Progenitor cell of endocrine pancreas (in vitro differentiated cells): ENCODE measurements around the gene CNPY3. TPM values are rescaled to one million over a fixed set of nuclear protein-coding genes. Genes with fewer than 3 reads are reported as not detected.
A peak's percentile ranks its signal among the peaks of the same experiment; 100 is the strongest.

ENCODE experiments used
- DNase-seq: peaks from one replicate; pipeline ENCODE4 v3.0.0; 2021; ENCODE audit warnings: low spot score; ENCODE audit not compliant: unreplicated experiment
- H3K27ac Mint-ChIP-seq: 2 replicates; pipeline ENCODE4 v1.8.0; 2021; ENCODE audit warnings: mild to moderate bottlenecking, moderate library complexity, mixed read lengths
- H3K27me3 Mint-ChIP-seq: 2 replicates; pipeline ENCODE4 v1.8.0; 2021; ENCODE audit warnings: mixed read lengths
- H3K36me3 Mint-ChIP-seq: 2 replicates; pipeline ENCODE4 v1.8.0; 2022; ENCODE audit warnings: mixed read lengths; ENCODE audit not compliant: insufficient read depth
- H3K4me1 Mint-ChIP-seq: 2 replicates; pipeline ENCODE4 v1.8.0; 2021; ENCODE audit warnings: low read depth, mixed read lengths
- H3K4me3 Mint-ChIP-seq: 2 replicates; pipeline ENCODE4 v1.8.0; 2021; ENCODE audit warnings: low read depth, mild to moderate bottlenecking, moderate library complexity, mixed read lengths
- H3K9me3 Mint-ChIP-seq: 2 replicates; pipeline ENCODE4 v1.8.0; 2021; ENCODE audit warnings: low read depth, mixed read lengths
- CTCF ChIP-seq: fragments of 200-600 bp; sonication (generic); IDR thresholded peaks from one replicate; pipeline ENCODE4 v1.5.0; 2021; ENCODE audit warnings: antibody characterized with exemption, mild to moderate bottlenecking; ENCODE audit not compliant: unreplicated experiment
- total RNA-seq: library from RNA; stranded (reverse); gene quantifications from 2 replicates; pipeline ENCODE4 v1.2.1, GENCODE V29; 2021

CNPY3 gene
- total RNA-seq, 1 donor from 2014 or later, result 64.1 TPM

- Mint-ChIP-seq H3K4me1 (peaks cover 24% of the 10 kb centered on the region), H3K27me3 (no peaks in the 10 kb centered on the region), H3K27ac (peak overlapping the region; percentile 50), H3K9me3 (no peaks in the 10 kb centered on the region), H3K36me3 (no peaks in the 10 kb centered on the region), H3K4me3 (peak overlapping the region; percentile 83)
- TF ChIP-seq CTCF, result no peak
- no peak for DNase-seq
Observed at GRCh38 chr6:42984924-42985475, 55.7 kb downstream of the CNPY3 start.

- no peak overlapping the region for H3K4me3 Mint-ChIP-seq
- H3K27ac Mint-ChIP-seq, result no peak overlapping the region
- no peaks in the 10 kb centered on the region for H3K9me3 Mint-ChIP-seq
- H3K4me1 Mint-ChIP-seq, result peaks cover 24% of the 10 kb centered on the region
- H3K36me3 Mint-ChIP-seq, result peaks cover 2% of the 10 kb centered on the region
- H3K27me3 Mint-ChIP-seq, result no peaks in the 10 kb centered on the region
- no peak for TF ChIP-seq CTCF
- no peak for DNase-seq
Observed at GRCh38 chr6:42987533-42988451, 58.5 kb downstream of the CNPY3 start.

GRCh38 chr6:42988486-42989020 lies 59.3 kb downstream of the CNPY3 start:
- H3K4me3 Mint-ChIP-seq, result no peak overlapping the region
- peaks cover 2% of the 10 kb centered on the region for H3K36me3 Mint-ChIP-seq
- no peak for TF ChIP-seq CTCF
- no peak overlapping the region for H3K27ac Mint-ChIP-seq
- no peaks in the 10 kb centered on the region for H3K27me3 Mint-ChIP-seq
- H3K4me1 Mint-ChIP-seq, result peaks cover 24% of the 10 kb centered on the region
- no peak for DNase-seq
- H3K9me3 Mint-ChIP-seq, result no peaks in the 10 kb centered on the region

Other genes starting within 250 kb of the CNPY3 start
- gene PRPH2, start 206.9 kb upstream of the CNPY3 start, total RNA-seq, result 0.13 TPM in 1 of 2 replicates, not detected in the other
- gene TBCC, start 183.4 kb upstream of the CNPY3 start, total RNA-seq, result 26.8 and 28.4 TPM in 2 replicates
- 13.2 and 14.4 TPM in 2 replicates for gene BICRAL, start 147.4 kb upstream of the CNPY3 start, total RNA-seq
- gene RPL7L1, start 49.9 kb upstream of the CNPY3 start, total RNA-seq, result 82.8 and 88.9 TPM in 2 replicates
- gene PTCRA, start 13.4 kb upstream of the CNPY3 start, total RNA-seq, result not detected in 2 replicates
- gene GNMT, start 31.3 kb downstream of the CNPY3 start, total RNA-seq, result 1.3 and 1.7 TPM in 2 replicates
- 29.8 and 32.3 TPM in 2 replicates for gene PEX6, start 49.7 kb downstream of the CNPY3 start, total RNA-seq
- 52.2 and 53.6 TPM in 2 replicates for gene PPP2R5D, start 55.1 kb downstream of the CNPY3 start, total RNA-seq
- 64.0 and 68.4 TPM in 2 replicates for gene MEA1, start 84.5 kb downstream of the CNPY3 start, total RNA-seq
- gene KLHDC3, start 84.8 kb downstream of the CNPY3 start, total RNA-seq, result 86.8 and 91.1 TPM in 2 replicates
- gene RRP36, start 92.1 kb downstream of the CNPY3 start, total RNA-seq, result 60.6 and 62.4 TPM in 2 replicates
- gene CUL7, start 124.4 kb downstream of the CNPY3 start, total RNA-seq, result 58.9 and 60.9 TPM in 2 replicates
- gene MRPL2, start 130.0 kb downstream of the CNPY3 start, total RNA-seq, result 45.2 and 52.2 TPM in 2 replicates
- gene KLC4, start 130.2 kb downstream of the CNPY3 start, total RNA-seq, result 71.9 and 73.8 TPM in 2 replicates
- 141 and 142 TPM in 2 replicates for gene PTK7, start 146.8 kb downstream of the CNPY3 start, total RNA-seq
- gene SRF, start 241.8 kb downstream of the CNPY3 start, total RNA-seq, result 29.1 and 30.3 TPM in 2 replicates